Right lung (tissue), 10 donors: Measurements from ENCODE around the gene SLBP. TPM values are rescaled to one million over a fixed set of nuclear protein-coding genes. Genes with fewer than 3 reads are reported as not detected.
A peak's percentile ranks its signal among the peaks of the same experiment; 100 is the strongest.

Experiments used
- DNase-seq, 2 donors: peaks; one replicate each; pipeline ENCODE4 v3.0.0-alpha.2; 2013
- long read RNA-seq, 8 donors: transcript quantifications; one replicate each; lab custom pipeline, GENCODE V29; 2026
- polyA plus RNA-seq, 5 donors: library from polyadenylated mRNA; unstranded; fragments of 120-200 nt; gene quantifications; one replicate each; pipeline versions ENCODE4 v1.2.1 to v1.2.3, GENCODE V29; 2013; ENCODE audit warnings: inconsistent platforms in 1 of 5, low replicate concordance in 1 of 5; ENCODE audit not compliant: insufficient read length in 5 of 5, insufficient read depth in 1 of 5

The SLBP gene
- polyA plus RNA-seq: 10 to 100 TPM; 57.2 to 82.7 (median 68.3) TPM
- long read RNA-seq, donor 1, transcript SLBP-206 (8 exons, 1,977 nt): major isoform, 39 of 39 reads
- long read RNA-seq, donor 1, partial matches to known transcripts: 0 of 39 reads
- long read RNA-seq, donor 1, other reads (novel, unspliced or antisense): 0 of 39 reads
- long read RNA-seq, donor 2, transcript SLBP-206 (8 exons, 1,977 nt): major isoform, 15 of 16 reads
- long read RNA-seq, donor 2, partial matches to known transcripts: 0 of 16 reads
- long read RNA-seq, donor 2, other reads (novel, unspliced or antisense): 0 of 16 reads
- long read RNA-seq, donor 3, transcript SLBP-206 (8 exons, 1,977 nt): major isoform, 27 of 29 reads
- long read RNA-seq, donor 3, partial matches to known transcripts: 0 of 29 reads
- long read RNA-seq, donor 3, other reads (novel, unspliced or antisense): 0 of 29 reads
- long read RNA-seq, donor 4, transcript SLBP-206 (8 exons, 1,977 nt): major isoform, 17 of 18 reads
- long read RNA-seq, donor 4, partial matches to known transcripts: 0 of 18 reads
- long read RNA-seq, donor 4, other reads (novel, unspliced or antisense): 0 of 18 reads
- long read RNA-seq, donor 5, transcript SLBP-206 (8 exons, 1,977 nt): major isoform, 37 of 47 reads
- long read RNA-seq, donor 5, partial matches to known transcripts: 7 of 47 reads
- long read RNA-seq, donor 5, other reads (novel, unspliced or antisense): 0 of 47 reads
- long read RNA-seq, donor 6, transcript SLBP-206 (8 exons, 1,977 nt): major isoform, 31 of 32 reads
- long read RNA-seq, donor 6, partial matches to known transcripts: 0 of 32 reads
- long read RNA-seq, donor 6, other reads (novel, unspliced or antisense): 0 of 32 reads
- long read RNA-seq, donor 7, transcript SLBP-206 (8 exons, 1,977 nt): major isoform, 28 of 31 reads
- long read RNA-seq, donor 7, partial matches to known transcripts: 0 of 31 reads
- long read RNA-seq, donor 7, other reads (novel, unspliced or antisense): 0 of 31 reads
- long read RNA-seq, donor 8, transcript SLBP-206 (8 exons, 1,977 nt): major isoform, 14 of 14 reads
- long read RNA-seq, donor 8, partial matches to known transcripts: 0 of 14 reads
- long read RNA-seq, donor 8, other reads (novel, unspliced or antisense): 0 of 14 reads

DNA sequence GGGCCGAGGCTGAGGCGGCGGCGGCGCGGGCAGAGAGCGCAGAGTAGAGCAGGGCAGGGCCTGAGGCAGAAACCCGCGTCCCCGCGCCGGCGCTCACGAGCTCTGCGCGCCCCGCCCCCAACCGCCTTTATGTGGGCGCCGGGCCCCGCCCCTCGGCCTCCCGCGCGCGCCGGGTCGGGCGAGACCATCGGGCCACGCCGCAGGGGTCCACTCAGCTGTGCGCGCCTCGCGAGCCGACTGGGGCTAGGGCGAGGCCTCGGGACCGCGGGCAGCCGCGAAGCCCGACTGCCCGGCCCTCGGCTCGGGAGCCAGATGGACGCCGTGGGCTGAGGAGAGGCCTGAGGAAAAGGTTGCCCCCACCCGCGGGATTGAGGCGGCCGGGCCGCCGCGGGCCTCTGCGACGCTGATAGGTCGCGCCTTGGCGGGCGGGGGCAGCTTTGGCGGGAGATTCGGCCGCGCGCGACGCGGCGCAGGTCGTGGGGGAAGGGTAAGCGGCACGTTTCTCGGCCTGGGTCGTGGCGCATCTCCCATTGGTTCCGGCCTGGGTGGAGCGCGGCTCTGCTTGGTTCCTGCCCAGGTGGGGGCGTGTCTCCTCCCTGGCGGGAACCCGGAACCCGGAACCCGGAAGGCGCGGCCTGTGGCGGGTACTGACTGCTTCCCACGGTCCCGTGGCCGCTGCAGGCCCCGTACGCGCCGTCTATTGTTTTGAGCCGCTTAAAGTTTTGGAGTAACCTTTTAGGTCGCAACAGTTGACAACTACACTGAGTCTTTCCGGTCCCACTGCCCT is at the start of gene SLBP:
Gene SLBP (minus strand): TSS at position 104 of the 787 bp plus-strand sequence. CDS start 131 bp downstream, outside the sequence.
- peak; percentile 92 for DNase-seq

GRCh38 chr4:1761130-1761689 is 49.1 kb upstream of the SLBP start:
- no peak for DNase-seq

GRCh38 chr4:1760521-1761071 is 48.5 kb upstream of the SLBP start:
- DNase-seq: no peak

DNA sequence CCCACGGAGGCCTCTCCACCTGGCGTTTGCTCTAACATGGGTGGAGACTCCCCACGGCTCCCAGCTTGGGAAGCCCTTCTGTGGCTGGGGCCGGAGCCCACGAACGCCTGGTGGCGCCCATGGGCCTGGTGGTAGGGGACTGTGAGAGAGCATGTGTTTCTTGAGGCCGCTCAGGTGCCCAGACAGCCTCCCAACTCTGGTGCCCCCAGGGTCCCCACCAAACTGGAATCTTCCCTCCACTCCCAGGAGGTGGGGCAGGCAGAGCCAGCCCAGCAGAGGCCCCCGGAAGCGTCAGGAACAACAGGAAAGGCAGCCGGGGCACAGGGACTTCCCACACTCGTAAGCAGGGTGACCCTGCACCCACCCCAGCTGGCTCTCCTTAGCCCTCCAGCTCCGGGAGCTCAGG is 47.7 kb upstream of the SLBP start:
- DNase-seq: no peak

GRCh38 chr4:1759170-1759817 is 47.2 kb upstream of the SLBP start:
- no peak for DNase-seq

DNA sequence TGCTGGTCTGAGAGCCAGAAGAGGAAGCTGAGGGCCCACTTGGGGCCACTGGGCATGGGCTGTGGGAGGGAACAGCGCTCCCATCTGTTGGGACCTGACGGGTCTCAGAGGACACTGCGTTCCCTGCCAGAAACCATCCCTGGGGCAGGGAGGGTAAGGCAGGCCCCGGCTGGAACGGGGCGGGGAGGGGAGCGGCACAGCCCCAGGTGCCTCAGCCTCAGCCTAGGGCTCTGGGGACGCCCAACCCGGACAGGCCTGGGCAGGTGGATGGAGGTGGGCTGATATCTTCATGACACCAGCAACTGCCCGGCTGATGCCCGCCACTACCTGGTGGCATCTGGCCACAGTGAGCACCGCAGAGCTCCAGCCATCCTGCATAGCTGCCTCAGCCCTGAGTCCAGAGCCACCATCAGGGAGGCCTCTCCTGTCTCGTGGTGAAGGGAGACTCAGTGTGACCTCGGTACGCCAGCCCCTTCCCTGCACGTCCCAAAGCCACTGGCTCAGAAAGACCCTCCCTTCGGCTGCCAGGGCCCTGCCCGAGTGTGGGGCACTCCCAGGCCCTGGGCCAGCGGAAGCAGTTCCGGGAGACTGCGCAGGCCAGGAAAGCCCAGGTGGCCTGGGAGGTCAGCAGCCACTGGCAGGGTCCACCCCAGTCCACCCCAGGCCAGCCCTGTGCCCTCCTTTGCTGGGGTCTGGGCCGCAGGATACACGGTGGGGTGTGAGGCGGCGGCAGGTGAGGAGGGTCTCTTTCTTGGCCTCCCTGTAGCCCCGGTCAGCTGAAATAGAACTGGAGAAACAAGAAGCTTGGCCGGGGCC is 46.4 kb upstream of the SLBP start:
- no peak for DNase-seq

DNA sequence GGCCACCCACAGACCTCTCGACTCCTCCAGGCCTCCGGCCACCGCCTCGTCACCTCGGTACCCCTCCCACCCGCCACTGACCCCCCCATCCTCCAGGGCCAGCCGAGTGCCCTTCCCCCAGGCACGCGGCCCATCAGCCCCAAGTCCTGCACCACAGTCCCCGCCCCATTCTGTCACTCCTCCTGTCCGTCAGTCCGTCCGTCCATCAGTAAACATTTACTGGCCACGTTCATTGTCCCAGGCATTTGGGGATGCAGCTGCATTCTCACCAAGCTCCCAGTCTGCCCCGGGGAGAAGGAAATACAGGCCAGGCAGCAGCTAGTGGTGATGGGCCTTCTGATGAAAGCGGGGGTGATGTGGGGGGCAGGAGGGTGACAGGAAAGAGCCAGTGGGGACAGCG is 45.7 kb upstream of the SLBP start:
- DNase-seq: no peak

GRCh38 chr4:1756893-1757779 is 45.0 kb upstream of the SLBP start:
- no peak for DNase-seq

DNA sequence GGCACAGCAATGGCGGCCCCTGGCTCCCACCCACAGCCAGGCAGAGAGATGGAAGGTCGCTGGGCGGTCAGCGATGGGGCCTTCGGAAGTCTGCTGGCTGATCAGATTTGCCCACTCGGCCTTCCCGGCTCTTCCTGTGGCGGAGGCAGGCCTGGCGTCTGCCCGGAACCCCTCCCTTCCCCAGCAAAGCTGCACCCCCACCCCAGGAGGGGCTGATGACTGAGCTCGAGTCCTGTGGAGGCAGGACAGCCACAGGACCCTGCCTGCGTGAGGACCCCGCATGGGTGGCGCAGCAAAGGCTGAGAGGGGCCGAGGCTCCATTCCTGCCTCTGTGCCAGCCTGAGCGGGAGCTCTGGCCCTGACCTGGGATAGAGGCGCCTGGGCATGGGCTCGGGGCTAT is 44.0 kb upstream of the SLBP start:
- no peak for DNase-seq

DNA sequence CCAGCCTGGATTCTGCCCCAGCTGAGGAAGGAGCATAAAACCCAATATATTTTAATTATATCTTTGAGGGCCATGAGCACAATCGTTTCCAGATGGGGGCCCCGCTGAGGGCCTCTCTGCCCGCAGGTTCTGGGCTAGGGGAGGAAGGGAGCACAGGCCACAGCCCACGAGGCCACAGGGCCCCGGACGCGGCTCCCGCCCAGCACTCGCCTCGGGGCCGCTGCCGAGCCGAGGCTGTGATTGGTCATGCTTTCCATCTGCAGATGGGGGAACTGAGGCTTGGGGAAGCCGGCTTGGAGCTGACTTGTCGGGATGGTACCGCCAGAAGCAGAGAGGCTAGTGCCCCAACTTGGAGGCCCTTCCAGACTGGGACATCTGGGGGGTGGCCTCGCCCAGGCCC is 43.2 kb upstream of the SLBP start:
- DNase-seq: no peak

GRCh38 chr4:1754336-1754735 is 42.2 kb upstream of the SLBP start:
- DNase-seq: no peak

- DNase-seq: no peak
These were observed 41.7 kb upstream of the SLBP start for GRCh38 chr4:1753697-1754311.

- DNase-seq: no peak
These were observed 41.2 kb upstream of the SLBP start for GRCh38 chr4:1753294-1753696.

DNA sequence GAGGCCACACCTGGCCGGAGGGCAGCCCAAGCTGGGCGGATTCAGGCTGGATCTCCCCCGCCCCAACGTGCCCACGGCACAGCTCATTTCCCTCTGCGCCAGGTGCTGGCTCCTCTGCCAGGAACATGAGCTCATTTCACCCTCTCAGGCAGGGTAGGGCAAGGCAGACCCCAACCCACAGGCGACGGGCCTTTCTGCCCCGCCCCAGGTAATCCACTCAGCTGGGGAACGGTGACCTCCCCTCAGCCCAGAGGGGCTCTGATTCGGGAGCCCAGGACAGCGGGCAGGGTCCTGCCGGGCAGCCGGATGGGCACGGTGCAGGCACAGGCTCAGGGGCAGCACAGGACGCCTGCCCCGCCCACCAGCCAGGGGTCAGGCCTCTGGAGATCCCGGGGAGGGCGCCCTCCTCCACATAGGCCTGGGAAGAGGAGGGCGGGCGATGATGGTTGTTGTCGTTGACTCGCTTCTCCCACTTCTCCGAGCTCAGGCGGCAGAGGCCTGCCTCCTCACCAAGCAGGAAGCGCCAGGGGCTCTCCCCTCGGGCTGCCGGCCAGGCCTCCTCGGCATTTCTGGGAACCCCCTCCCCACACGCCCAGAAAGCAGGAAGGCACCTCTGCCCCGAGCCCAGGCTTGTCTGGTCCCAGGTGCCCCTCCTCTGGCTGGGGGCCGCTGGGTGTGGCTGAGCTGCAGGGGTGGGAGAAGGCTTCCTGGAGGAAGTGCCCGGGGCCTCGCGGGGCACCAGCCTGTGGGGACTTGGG is 40.3 kb upstream of the SLBP start:
- DNase-seq: no peak

DNA sequence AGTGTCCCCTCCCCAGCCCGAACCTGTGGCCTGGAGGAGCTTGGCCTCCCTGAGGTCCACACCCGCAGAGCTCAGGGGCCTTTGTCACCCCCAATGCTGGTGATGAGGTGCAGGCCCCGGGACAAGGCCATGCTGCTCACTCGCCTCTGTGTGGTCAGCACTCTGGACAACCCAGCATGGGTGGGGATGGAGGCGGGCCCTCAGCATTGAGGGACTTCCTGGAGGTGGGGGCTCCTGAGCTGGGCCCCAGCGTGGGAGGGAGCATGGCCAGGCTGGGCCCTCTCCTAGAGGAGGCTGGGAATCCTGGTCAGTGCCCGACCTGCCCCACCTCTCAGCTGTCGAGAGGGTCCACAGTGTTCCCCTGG is 39.8 kb upstream of the SLBP start:
- DNase-seq: no peak

GRCh38 chr4:1751155-1751918 is 39.2 kb upstream of the SLBP start:
- no peak for DNase-seq
